ENCODE measurements around the gene PHLPP1. TPM values are rescaled to one million over a fixed set of nuclear protein-coding genes. Genes with fewer than 3 reads are reported as not detected.
A peak's percentile ranks its signal among the peaks of the same experiment; 100 is the strongest.

Gene PHLPP1
- total and polyA plus RNA-seq, 9 of the 15 experiments (the other 6 are each of a cell fraction or from before 2014, with no cell fraction given): 0.56 to 9.0 (median 4.5) TPM

DNA sequence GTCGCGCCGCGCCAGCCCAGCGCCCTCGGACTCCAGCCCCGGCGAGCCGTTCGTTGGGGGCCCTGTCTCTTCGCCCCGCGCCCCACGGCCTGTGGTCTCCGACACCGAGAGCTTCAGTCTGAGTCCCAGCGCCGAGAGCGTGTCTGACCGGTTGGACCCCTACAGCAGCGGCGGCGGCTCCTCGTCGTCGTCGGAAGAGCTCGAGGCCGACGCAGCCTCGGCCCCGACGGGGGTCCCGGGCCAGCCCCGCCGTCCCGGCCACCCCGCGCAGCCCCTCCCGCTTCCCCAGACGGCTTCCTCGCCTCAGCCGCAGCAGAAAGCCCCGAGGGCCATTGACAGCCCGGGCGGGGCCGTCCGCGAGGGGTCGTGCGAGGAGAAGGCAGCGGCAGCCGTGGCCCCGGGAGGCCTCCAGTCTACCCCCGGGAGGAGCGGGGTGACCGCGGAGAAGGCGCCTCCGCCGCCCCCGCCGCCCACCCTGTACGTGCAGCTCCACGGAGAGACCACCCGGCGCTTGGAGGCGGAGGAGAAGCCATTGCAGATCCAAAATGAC is 1.4 kb downstream of the PHLPP1 start (continued):
- TF ChIP-seq ETV5 (CRISPR knock-in tag; IDR thresholded peaks at IDR 0.05; ENCODE audit: low read depth) (no peak), PURB (CRISPR knock-in tag; IDR thresholded peaks at IDR 0.05; ENCODE audit: low read depth) (no peak), U2AF1 (optimal IDR thresholded peaks at IDR 0.05; ENCODE audit: low read depth, low read length) (no peak)

DNA sequence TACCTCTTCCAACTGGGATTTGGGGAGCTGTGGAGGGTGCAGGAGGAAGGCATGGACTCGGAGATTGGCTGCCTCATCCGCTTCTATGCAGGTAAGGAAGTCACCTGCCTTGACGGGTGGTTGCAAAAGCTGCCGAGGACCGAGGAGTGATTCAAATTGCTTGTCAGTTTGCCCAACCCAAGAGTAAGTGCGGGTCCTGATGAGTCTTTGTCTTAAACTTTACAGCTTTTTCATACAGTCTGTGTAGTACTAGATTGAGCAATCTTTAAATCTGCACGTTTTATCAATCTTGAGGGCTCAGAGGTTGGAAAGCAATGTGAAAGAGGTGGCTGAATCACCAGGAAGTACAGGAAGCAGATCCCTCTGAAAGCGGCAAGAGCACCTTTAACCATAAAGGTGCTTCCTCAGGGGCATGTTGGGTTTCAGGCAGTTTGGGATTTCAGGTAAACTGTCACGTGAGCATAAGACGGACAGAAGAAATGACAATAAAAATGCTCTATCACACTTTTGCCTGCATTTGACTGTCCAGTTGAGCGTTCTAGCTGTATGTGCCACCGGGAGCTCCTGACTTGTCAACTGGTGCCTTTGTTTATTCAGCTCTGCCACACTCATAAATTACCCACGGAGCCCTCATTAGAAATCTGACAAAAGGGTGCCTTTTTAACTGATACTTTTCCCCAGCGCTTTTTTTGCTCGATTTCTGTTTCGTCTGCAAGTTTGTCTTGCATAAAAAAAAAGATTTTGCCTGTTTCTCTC is 2.0 kb downstream of the PHLPP1 start:
- in situ Hi-C loops (cut with MboI) (loop anchor here (10.0 kb wide), 1 partner anchor 237 kb away; no protein-coding TSS in a partner anchor), intact Hi-C loops (cut with micrococcal nuclease) (loop anchor here (5.0 to 10.0 kb wide), 5 partner anchors 60 to 267 kb away; no protein-coding TSS in a partner anchor)
- DNase-seq (ENCODE audit: extremely low read depth in 1 of 4, low spot score in 3 of 4): peak in 1 of 4 experiments; percentile 32
- Histone ChIP-seq H3K27ac (ENCODE audit: extremely low read depth, low read depth, low read length) (peak overlapping the region; percentile 49; the same call in 2 of the 3 replicates), H3K9me1 (ENCODE audit: control insufficient read depth, insufficient read depth, low read length) (no peaks in the 10 kb centered on the region), H3K4me1 (replicated peaks in 1 of 2; ENCODE audit: control insufficient read depth in 2 of 2, insufficient read depth in 2 of 2, low read length in 2 of 2) (peaks cover 8 to 14% of the 10 kb centered on the region in 2 experiments; a peak in 4 of 5 replicates), H3K4me2 (ENCODE audit: insufficient read depth, low read length) (peak overlapping the region; percentile 86), H3K9ac (ENCODE audit: insufficient read depth in 1 of 2, low read depth in 2 of 2, low read length in 2 of 2) (peak overlapping the region; percentile 38 to 95), H3K36me3 (ENCODE audit: control insufficient read depth, insufficient read depth, low read length) (no peaks in the 10 kb centered on the region), H3K79me2 (ENCODE audit: control insufficient read depth, insufficient read depth, low read length) (peaks cover 61% of the 10 kb centered on the region), H4K20me1 (replicated peaks; ENCODE audit: control insufficient read depth, insufficient read depth, low read length) (peaks cover 22% of the 10 kb centered on the region), H2AFZ (ENCODE audit: low read depth, low read length) (no peak overlapping the region), H3K4me3 (peak overlapping the region; percentile 50), H3K27me3 (ENCODE audit: control insufficient read depth in 2 of 2, insufficient read depth in 2 of 2, low read length in 2 of 2) (no peaks in the 10 kb centered on the region), H3K9me3 (replicated peaks; ENCODE audit: control insufficient read depth, insufficient read depth, low read depth, low read length) (no peaks in the 10 kb centered on the region)
- peak; percentile 71 for FAIRE-seq
- whole genome bisulfite sequencing (ENCODE audit: insufficient coverage, low coverage, missing lambda C conversion rate): 3% methylated on average over 15 of the region's 16 CpGs
- ChIA-PET CTCF (ENCODE audit: low intra/inter-chr PET ratio) (interaction anchor here (0.7 to 1.0 kb wide), 2 partner anchors 133 to 237 kb away, joined by 3 to 5 read pairs; no protein-coding TSS in a partner anchor), POLR2A (interaction anchor here (0.9 to 1.3 kb wide), 4 partner anchors 23 to 265 kb away, joined by 3 to 5 read pairs (median 4); no protein-coding TSS in a partner anchor)
- BruUV-seq (replicated peaks): no TSS peak
- ATAC-seq: no peak; the same call in 2 of the 3 replicates
- TF ChIP-seq, protein P1, sequence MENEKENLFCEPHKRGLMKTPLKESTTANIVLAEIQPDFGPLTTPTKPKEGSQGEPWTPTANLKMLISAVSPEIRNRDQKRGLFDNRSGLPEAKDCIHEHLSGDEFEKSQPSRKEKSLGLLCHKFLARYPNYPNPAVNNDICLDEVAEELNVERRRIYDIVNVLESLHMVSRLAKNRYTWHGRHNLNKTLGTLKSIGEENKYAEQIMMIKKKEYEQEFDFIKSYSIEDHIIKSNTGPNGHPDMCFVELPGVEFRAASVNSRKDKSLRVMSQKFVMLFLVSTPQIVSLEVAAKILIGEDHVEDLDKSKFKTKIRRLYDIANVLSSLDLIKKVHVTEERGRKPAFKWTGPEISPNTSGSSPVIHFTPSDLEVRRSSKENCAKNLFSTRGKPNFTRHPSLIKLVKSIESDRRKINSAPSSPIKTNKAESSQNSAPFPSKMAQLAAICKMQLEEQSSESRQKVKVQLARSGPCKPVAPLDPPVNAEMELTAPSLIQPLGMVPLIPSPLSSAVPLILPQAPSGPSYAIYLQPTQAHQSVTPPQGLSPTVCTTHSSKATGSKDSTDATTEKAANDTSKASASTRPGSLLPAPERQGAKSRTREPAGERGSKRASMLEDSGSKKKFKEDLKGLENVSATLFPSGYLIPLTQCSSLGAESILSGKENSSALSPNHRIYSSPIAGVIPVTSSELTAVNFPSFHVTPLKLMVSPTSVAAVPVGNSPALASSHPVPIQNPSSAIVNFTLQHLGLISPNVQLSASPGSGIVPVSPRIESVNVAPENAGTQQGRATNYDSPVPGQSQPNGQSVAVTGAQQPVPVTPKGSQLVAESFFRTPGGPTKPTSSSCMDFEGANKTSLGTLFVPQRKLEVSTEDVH (IDR thresholded peaks at IDR 0.05; ENCODE audit: low read depth, partially characterized antibody): no peak
- no peak for TF ChIP-seq ZNF239 (CRISPR knock-in tag; IDR thresholded peaks at IDR 0.05)
- no peak for TF ChIP-seq ZNF696 (CRISPR knock-in tag; conservative IDR thresholded peaks at IDR 0.05)
- no peak for TF ChIP-seq IFI16 (CRISPR knock-in tag; IDR thresholded peaks at IDR 0.05)
- TF ChIP-seq ZNF24 (IDR thresholded peaks at IDR 0.05): no peak
- no peak for TF ChIP-seq SMAD1 (IDR thresholded peaks at IDR 0.05; ENCODE audit: low read depth, low read length, partially characterized antibody)
- TF ChIP-seq, protein P2, sequence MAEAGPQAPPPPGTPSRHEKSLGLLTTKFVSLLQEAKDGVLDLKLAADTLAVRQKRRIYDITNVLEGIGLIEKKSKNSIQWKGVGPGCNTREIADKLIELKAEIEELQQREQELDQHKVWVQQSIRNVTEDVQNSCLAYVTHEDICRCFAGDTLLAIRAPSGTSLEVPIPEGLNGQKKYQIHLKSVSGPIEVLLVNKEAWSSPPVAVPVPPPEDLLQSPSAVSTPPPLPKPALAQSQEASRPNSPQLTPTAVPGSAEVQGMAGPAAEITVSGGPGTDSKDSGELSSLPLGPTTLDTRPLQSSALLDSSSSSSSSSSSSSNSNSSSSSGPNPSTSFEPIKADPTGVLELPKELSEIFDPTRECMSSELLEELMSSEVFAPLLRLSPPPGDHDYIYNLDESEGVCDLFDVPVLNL (CRISPR knock-in tag; IDR thresholded peaks at IDR 0.05; ENCODE audit: low read depth): no peak
- no peak for TF ChIP-seq ZNF354B (CRISPR knock-in tag; IDR thresholded peaks at IDR 0.05)
- TF ChIP-seq RAD51 (IDR thresholded peaks at IDR 0.05; ENCODE audit: borderline replicate concordance, low read depth): peak; percentile 28; the same call in 1 of the 2 replicates
- no peak for TF ChIP-seq HEY1 (CRISPR knock-in tag; IDR thresholded peaks at IDR 0.05; ENCODE audit: borderline replicate concordance)
- TF ChIP-seq, protein P3, sequence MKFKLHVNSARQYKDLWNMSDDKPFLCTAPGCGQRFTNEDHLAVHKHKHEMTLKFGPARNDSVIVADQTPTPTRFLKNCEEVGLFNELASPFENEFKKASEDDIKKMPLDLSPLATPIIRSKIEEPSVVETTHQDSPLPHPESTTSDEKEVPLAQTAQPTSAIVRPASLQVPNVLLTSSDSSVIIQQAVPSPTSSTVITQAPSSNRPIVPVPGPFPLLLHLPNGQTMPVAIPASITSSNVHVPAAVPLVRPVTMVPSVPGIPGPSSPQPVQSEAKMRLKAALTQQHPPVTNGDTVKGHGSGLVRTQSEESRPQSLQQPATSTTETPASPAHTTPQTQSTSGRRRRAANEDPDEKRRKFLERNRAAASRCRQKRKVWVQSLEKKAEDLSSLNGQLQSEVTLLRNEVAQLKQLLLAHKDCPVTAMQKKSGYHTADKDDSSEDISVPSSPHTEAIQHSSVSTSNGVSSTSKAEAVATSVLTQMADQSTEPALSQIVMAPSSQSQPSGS (CRISPR knock-in tag; IDR thresholded peaks at IDR 0.05): no peak
